Measurements from ENCODE around the gene PCBP3.

Gene PCBP3

DNA sequence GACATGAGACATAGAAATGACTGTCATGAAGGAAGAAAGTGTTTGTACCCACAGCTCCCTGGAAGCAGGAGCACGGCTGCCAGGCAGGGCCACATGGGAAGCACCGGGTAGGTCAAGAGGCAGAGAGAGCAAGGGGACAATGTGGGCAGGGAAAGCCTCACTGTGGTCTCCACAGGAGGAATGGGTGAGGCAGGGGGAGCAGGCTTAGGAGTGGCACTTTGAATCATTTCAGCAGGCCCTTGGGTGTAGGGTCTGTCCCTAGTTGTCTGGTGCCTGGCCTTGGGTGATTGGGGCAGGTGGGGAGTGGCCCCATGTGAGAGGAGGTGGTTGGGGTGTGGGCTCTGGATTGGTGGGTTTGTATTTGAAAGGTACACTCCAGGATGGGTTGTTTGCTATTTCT is 83.9 kb downstream of the PCBP3 start:
- DNase-seq = no peak

DNA sequence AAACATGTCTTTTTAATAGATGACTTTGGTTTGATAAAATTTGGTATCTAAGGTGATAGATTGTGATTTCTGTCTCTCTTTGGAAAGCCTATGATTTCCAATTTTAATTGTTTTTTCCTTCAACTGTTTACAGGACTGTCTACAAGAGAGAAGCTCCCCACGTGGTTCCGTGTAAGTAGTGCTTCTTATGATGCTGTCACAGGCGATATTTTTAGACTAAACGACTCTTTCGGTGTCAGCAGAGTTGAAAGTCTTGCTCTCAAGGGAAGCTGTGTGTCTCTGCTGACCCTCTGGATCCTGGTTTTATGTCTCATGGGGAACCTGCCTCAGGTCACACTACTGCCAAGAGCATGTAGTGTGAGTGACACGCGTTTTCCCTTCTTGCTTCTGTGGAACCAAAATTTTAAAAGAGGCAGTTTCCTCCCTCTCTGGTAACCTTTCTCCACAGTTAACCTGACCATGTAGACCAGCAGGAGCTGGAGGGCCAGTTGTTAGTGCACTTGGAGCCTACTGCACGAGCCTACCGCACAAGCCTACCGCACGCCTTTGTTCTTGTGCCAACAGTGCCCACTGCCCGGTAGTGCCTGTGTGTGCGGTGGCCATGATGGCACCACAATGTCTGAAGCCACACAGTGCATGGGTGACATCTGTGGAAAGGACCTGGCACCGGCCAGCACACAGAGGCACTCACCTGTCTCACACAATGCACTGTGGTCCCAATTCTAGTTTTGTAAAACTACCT is 91.9 kb downstream of the PCBP3 start:
- no peak for DNase-seq

DNA sequence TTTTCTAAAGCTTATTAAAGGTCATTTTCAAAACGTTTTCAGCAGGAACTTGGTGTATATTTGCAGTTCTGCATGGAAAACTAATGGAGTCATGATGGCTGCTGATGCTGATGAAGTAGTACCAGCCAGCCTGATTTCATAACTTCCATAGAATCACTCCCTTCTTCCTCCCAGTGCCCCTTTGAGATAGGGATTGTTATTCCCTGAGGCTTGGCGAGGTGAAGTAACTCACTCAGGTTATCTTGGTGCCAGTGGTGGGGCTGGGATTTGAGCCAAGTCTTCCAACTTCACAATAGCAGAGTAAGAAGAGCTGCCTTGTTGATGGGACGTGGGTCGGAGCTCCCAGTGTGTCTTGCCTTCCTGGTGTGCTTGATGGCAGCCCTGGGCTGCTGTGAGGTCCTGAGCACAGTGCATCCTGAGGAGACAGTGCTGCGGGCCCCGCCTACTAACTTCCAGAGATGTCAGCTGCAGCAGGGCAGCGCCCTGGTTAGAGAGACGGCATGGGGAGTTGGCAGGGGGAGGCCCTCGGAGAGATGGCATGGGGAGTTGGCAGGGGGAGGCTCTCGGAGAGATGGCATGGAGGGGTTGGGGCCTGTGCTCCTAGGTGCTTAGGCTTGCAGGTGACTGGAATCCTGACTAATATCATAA is 92.6 kb downstream of the PCBP3 start:
- DNase-seq = no peak

DNA sequence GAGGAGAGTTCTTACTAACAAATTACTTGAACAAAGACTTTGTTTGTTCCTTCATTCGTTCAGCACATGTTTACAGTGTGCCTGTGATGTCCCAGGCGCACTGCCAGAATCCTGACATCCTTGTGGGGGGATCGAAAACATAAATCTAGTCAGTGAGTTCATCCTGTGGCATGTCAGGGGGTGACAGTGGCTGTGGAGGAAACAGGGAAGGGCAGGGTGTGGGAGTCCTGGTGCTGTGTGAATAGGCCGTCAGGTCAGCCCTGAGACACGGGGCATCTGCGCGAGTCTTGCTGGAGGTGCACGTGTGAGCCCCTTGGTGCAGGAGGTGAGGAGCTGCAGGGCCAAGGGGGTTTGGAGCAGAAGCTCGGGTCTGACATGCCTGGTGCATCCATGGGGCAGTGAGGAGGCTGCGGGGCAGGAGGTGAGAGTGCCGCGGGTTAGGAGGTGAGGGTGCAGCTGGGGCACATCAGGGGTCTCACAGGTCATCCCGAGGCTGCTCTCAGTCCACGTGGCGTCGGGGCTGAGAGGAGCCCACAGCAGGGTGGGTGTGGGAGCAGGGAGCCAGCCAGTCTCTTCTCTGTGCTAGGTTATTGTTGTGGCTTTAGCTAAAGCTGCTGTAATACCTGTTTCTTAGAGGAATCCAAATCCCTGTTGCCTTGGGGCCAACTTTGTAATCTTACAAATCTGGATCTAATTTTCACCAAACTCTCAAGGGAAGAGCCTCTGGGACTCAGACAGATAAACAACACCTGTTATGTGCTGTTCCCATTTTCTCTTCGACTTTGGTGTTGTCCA is 93.4 kb downstream of the PCBP3 start:
- DNase-seq = no peak

DNA sequence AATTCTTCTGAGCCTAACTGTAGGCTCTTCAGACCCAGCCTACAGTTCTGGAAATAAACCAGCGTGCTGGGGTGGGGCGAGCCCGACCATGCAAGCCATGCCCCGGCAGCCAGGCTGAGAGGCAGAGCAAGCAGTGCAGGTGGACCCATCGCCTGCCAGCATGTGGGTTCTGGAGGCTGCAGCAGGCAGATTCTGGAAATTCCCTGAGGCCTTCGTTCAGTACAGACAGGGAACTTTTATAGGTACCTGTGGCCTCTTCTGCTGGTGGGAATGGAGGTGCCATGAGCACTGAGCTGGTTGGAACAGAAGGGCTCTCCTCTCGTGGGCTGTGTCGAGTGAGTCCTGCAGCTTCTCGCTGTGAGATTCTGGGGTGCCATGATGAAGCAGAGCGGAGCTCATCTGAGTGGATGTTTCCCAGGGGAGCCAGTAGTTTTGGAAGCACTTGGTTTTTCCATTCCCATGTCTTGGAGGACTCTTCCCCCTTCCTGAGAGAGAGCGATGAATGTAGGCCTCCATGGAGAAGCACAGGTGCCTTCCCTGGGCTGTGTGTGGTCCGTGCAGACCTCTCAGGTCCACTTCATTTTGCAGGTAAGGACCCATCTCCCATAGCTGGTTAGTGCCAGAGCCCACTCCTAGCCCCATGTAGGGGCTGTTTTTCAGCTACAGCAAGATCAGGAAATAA is 94.1 kb downstream of the PCBP3 start:
- DNase-seq = no peak

DNA sequence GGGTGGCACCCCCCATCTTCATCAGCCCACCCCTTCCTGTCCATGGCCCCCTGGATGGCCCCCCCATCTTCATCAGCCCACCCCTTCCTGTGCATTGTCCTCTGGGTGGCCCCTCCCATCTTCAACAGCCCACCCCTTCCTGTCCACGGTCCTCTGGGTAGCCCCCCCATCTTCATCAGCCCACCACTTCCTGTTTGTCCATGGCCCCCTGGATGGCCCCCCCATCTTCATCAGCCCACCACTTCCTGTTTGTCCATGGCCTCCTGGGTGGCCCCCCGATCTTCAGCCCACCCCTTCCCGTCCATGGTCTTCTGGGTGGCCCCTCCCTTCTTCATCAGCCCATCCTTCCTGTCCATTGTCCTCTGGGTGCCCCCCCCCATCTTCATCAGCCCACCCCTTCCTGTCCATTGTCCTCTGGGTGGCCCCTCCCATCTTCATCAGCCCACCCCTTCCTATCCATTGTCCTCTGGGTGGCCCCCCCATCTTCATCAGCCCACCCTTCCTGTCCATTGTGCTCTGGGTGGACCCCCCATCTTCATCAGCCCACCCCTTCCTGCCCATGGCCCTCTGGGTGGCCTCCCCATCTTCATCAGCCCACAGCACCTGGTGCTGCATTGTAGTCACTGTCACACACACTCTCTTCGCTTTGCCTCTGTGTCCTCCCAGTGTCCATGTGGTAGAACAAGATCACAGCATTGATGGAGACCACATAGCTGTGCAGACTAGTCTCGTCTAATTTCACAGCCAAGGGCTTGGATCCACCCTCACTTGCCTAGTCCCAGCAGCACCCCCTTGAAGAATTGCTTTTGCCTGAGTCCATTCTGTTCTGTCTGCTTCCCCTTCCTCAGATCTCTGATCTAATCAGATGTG is 95.9 kb downstream of the PCBP3 start:
- no peak for DNase-seq

DNA sequence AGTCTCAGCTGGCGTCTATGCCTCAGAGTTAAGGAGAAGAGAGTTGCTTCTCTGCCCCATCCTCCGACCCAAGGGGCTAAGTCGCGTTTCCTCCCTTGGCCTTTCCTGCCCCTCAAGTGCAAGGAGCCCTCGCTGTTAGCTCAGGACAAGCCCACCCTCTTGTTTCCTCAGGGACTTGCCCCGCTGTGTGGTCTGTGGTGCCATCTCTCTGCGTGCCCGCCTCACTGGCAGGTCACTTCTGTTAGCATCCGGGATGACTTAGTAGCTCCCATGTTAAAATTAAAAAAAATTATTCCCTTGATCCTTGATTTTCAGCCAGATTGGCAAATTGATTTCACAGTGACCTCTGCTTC is 96.5 kb downstream of the PCBP3 start:
- DNase-seq = no peak

DNA sequence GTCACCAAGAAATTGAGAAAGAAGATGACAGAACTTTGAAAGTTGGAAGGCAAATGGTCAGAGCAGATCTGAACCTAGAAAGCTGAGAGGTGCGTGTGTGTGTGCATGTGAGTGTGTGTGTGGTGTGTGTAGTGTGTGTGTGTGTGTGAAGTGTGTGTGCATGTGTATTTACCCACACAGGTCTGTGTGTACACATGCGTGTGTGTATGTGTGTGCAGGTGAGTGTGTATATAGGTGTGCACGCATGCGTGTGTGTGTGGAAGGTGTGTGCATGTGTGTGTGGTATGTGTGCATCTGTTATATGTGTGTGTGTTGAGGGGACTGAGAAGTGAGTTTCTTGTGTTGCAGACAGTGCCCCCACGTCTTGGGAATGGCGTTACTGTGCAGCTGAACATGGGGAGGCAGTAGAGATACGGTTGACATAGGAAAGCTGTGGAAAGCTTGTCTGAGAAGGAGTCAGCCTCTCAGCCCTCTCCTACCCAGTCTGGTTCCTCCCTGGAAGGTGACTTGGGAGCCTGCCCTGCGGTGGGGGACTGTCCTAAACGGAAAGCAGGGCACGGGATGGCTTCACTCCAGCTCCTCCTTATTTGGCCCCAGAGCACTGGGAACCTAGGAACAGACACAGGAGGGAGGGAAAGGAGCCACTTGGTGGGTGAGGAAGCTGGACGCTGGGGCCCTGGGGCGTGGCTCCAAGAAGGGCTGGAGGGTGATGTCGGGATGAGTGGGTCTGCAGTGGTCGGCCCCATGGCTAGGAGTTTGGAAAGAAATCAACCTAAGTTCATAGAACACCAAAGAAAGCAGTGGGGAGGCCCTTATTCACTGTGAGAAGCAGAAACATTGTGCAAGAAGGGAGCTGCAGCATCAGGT is 97.2 kb downstream of the PCBP3 start:
- DNase-seq = no peak

DNA sequence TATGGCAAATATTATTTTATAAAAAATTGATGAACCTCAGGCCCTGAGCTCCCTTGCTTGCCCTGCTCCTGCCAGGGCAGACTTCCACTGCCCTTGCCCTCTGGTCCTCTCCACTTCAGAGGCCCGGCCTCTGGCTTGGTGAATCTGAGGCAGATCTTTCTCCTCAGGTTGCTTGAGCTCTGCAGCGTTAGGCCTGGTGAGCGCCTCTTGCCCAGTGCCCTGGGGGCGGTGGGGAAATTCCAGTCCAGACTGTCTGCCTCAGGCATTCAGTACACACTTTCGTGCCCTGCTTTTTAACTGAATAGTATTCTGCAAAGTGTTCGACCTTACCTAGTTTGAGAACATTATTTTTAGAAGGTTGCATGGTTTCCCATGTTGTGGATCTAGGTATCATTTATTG is 98.2 kb downstream of the PCBP3 start:
- no peak for DNase-seq

DNA sequence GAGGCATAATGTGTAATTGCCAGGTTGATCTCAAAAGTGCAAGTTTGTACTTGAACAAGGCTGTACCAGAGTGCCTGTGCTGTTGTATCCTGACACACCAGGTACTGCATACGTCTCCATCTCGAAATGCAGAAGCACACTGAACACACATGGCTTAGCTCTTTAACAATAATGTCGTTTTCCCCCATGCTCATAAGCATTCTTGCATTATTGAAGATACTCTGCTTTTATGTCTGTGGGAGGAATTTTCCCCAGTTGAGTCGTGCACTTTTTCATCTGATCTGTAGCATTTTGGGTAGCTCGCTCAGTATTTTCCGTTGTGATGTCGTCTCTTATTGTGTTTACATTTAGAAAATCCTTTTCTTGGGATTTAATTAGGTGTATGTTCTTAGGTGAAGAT is 98.7 kb downstream of the PCBP3 start:
- no peak for DNase-seq

DNA sequence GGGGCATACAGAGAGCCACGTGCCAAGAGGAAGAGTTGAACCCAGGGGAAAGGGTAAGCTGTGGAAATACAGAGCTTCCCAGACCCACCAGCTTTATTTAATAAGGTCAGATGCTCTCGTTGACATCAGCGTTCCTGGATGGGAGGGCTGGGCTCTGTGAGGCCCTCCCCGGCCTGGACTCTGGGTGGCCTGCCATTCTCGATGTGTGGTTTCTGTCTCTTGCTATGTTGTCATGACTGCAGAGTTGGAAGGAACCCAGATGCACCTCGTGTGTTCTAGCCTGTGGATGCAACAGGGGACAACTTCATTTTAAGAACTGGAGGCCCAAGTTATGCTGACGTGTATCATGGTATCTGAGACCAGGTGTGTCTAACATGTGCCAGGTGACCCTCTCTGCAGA is 101.7 kb downstream of the PCBP3 start:
- DNase-seq = no peak

DNA sequence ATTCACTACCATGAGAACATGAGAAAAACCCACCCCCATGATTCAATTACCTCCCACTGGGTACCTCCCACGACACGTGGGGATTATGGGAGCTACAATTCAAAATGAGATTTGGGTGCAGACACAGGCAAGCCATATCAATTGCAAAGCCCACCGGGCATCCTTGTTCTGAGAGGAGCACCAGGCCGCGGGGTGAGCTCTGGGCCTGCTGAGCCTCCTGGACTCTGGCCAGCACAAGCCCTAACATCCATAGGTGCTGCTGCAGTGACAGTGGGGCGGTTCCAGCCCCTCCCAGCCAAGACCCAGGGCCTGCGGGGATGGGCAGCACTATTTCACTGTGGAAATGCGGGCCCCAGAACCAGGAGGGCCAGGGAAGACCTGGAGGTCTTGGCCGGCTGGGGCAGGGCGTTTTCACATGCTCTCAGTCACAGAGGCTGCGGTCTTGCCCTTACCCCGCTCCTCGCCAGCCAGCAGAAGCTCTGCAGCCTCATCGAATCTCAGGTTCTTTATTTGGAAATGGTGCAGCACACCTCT is 103.8 kb downstream of the PCBP3 start:
- no peak for DNase-seq

DNA sequence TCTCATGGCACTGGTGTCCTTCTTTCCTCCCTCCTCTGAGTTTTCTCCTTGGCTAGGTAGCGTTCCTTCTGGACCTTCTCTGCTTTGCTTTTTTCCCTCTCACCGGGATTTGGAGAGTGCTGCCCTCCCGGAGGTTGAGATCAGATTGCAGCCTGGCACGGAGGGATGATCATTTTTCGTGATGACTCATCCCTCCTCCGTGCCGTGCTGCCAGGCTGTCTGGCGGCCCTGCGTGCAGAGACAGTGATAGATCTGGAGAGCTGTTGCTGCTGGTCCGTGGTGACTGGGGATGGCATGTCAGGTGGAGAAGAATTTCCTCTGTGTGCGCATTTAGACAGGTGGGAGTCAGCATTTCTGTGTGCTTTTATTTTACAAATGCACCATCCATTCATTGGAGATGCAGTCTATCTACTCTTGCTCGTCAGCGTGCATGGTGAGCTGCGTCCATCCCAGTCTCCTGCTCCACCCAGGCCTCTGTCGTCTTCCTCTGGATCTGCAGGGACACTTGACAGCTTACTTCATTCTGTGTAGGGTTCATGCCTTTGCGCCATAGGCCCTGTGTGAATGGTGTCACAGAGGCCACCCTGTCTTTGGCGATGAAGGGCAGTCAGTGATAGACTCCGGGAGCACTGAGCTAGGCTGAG is 104.4 kb downstream of the PCBP3 start:
- DNase-seq = no peak

DNA sequence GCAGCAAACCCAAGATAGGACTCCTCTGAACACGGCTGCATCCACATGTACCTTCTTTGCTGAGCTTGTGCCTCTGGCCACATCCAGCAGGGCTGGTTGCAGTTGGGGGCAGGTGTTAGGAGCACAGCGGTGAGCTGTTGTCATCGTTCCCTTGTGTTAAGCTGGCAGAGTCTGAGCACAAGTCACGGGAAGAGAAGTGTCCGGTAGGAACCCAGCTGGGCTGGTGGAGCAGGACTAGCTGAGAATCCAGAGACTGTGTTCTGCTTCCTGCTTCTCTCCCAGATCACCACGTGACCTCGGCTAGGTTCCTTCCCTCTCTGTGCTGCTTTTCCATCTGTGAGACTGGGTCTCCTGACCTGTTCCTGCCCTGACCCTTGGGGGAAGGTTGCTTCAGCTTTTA is 105.1 kb downstream of the PCBP3 start:
- DNase-seq = no peak

DNA sequence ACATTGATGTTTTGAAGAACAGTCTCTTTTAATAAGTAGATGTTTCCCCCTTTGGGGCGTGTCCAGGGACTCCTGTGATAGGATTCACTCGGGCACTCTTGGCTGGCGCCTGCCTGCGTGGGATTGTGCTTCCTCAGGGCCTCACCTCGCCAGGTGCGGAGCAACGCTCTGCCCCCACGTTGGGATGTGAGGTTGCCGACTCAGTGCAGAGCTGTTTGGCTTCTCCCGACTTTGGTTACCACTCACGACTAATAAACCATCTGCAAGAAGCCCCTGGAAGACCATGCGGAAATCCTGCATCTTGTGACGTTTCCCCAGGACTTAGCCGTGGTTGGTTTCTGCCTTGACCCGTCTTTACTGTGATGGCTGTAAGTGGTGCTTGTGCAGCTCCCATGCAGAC is 106.4 kb downstream of the PCBP3 start:
- no peak for DNase-seq

DNA sequence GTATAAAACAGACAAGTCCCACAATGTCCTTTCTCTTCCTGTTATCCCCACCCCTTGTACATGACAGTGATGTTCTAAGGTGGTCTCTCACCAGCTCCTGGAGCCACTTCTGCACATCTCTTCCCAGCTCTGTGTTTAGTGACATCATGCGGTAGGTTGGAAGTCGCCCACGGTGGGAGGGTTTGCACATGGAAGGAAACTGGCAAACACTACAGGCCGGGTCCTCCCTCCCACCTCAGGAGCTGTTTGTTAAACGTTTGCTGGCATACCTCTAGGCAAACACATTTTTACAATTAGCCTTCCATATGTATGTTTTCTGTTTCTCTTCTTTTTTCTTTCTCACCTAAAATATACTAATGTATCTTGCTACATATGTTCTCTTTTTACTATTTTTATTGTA is 107.4 kb downstream of the PCBP3 start:
- no peak for DNase-seq

DNA sequence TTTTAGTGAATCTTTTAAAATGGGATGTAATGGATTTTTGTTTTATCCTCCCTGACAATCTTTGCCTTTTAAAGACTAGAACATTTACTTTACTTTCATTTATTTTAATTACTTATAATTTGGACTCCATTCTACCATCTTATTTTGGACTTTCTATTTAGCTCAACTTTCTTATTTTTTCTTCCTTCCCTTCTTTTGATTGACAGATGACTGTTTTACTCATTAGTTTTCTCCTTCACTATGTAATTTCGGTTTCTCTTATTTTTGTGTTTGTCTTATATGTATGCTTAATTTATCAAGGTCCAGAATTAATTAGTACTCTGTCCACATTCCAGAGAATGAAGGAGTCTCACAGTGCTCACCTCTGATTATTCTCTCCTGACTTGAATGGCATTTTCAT is 109.9 kb downstream of the PCBP3 start:
- no peak for DNase-seq

DNA sequence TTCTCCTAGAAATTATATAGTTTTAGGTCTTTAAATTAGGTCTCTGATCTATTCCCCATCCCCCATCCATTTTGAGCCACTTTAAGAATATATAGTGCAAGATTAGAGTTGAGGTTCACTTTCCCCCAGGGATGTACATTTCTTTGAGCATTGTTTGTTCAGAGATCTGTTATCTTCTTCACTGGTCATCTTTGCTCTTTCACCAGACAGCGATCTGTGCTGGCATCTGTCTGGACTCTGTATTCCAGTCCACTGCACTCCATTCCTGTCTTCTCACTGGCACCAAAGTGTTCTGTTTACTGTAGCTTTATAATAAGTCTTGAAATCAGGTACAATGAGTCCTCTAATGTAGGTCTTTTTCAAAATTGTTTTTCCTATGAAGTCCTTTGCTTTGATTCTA is 112.5 kb downstream of the PCBP3 start:
- DNase-seq = no peak

DNA sequence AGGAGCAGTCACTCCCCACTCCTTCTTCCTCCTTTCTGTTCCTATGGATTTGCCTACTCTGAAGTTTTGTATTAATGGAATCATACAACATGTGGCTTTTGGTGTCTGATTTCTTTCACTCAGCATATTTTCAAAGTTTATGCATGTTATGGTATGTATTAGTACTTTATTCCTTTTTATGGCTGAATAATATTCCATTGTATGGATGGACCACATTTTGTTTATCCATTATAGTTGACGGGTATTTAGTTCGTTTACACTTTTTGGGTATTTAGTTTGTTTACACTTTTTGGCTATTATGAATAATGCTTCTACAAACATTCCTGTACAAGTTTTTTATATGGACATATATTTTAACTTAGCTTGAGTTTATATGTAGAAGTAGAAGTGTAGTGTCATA is 113.1 kb downstream of the PCBP3 start:
- no peak for DNase-seq

DNA sequence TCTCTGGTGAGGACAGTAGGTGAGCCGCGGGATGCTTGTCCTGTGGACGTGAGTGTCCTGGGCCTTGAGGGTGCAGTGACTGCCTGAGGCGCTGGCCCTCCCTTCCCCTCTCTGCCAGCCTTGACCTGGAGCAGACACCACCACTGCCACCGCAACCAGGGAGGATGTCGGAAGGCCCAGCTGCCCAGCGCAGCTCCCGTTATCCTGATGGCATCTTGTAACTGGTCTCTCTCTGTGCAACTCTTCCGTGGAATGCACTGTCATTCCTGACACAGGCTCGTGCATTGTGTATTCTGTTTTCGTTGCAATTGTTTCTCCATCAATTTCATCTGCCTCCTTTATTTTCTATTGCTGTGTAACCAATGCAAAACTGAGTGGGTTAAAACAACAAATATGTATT is 118.2 kb downstream of the PCBP3 start:
- DNase-seq = no peak

DNA sequence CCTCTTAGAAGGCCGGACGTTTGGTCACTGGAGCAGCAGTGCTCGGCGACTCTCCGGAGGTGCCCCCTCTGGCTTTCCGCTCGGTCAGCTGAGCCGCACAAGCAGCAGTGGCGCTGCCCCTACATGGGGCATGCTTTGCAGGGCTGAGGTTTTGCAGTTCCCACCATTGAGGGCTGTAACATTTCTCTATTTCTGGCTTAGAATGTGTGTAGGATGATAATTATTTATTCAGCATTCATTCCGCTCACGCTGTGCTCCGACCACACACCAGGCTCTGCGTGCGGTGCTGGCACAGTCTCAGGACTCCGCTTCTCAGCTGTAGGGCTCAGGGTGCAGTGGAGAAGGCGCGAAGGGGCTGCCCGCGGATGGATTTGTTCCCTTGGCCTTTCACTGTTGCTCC is 119.5 kb downstream of the PCBP3 start:
- no peak for DNase-seq
